SJCRH30 (cell line): ENCODE data around the gene EHMT1. TPM values are rescaled to one million over a fixed set of nuclear protein-coding genes. Genes with fewer than 3 reads are reported as not detected.

Source experiments
- DNase-seq, 2 experiments: peaks; one replicate each; pipeline ENCODE4 v3.0.0-alpha.2; 2015 to 2020
- H3K27ac ChIP-seq: fragments of 250-450 bp; sonication (Bioruptor Pico); 2 replicates; pipeline ENCODE4 v1.5.1; 2020; ENCODE audit warnings: mild to moderate bottlenecking, moderate library complexity
- H3K27me3 ChIP-seq: fragments of 250-450 bp; sonication (Bioruptor Pico); 2 replicates; pipeline ENCODE4 v1.5.1; 2020; ENCODE audit warnings: mild to moderate bottlenecking, moderate library complexity
- H3K36me3 ChIP-seq: fragments of 250-450 bp; sonication (Bioruptor Pico); 2 replicates; pipeline ENCODE4 v1.5.1; 2020; ENCODE audit warnings: mild to moderate bottlenecking, moderate library complexity
- H3K4me1 ChIP-seq: fragments of 250-450 bp; sonication (Bioruptor Pico); 2 replicates; pipeline ENCODE4 v1.5.1; 2020; ENCODE audit warnings: mild to moderate bottlenecking, moderate library complexity
- H3K4me3 ChIP-seq: fragments of 250-450 bp; sonication (Bioruptor Pico); 2 replicates; pipeline ENCODE4 v1.5.1; 2020; ENCODE audit warnings: mild to moderate bottlenecking, moderate library complexity
- H3K9me3 ChIP-seq: fragments of 250-450 bp; sonication (Bioruptor Pico); replicated peaks from 2 replicates; pipeline ENCODE4 v1.5.1; 2020; ENCODE audit warnings: mild to moderate bottlenecking, moderate library complexity
- total RNA-seq: library from RNA; depleted of rRNA; stranded (reverse); fragments of >200 nt; shearing (Covaris generic); gene quantifications from 2 replicates; pipeline ENCODE4 v1.2.3, GENCODE V29; 2014

EHMT1 gene
- total RNA-seq, 1 experiment from 2014 or later: 79.6 TPM

- H3K4me3 ChIP-seq: no peak overlapping the region
- peaks cover 28% of the 10 kb centered on the region for H3K36me3 ChIP-seq
- H3K27me3 ChIP-seq: no peaks in the 10 kb centered on the region
- no peak overlapping the region for H3K27ac ChIP-seq
- H3K4me1 ChIP-seq: peaks cover 9% of the 10 kb centered on the region
- DNase-seq: no peak
- H3K9me3 ChIP-seq: no peaks in the 10 kb centered on the region
Observed at GRCh38 chr9:137832830-137833590, 214.2 kb downstream of the EHMT1 start.

GRCh38 chr9:137833721-137834613, 215.2 kb downstream of the EHMT1 start:
- Histone ChIP-seq H3K9me3 (no peaks in the 10 kb centered on the region), H3K27me3 (no peaks in the 10 kb centered on the region), H3K4me3 (no peak overlapping the region), H3K27ac (no peak overlapping the region), H3K4me1 (peaks cover 9% of the 10 kb centered on the region), H3K36me3 (peaks cover 28% of the 10 kb centered on the region)
- DNase-seq: no peak

GRCh38 chr9:137834846-137835546, 216.2 kb downstream of the EHMT1 start:
- H3K9me3 ChIP-seq: no peaks in the 10 kb centered on the region
- H3K4me3 ChIP-seq: no peak overlapping the region
- no peak overlapping the region for H3K27ac ChIP-seq
- H3K27me3 ChIP-seq: no peaks in the 10 kb centered on the region
- DNase-seq: no peak
- peaks cover 26% of the 10 kb centered on the region for H3K36me3 ChIP-seq
- peaks cover 9% of the 10 kb centered on the region for H3K4me1 ChIP-seq

GRCh38 chr9:137836151-137836830, 217.5 kb downstream of the EHMT1 start:
- Histone ChIP-seq H3K4me3 (no peak overlapping the region), H3K27me3 (no peaks in the 10 kb centered on the region), H3K27ac (no peak overlapping the region), H3K36me3 (peaks cover 26% of the 10 kb centered on the region), H3K9me3 (no peaks in the 10 kb centered on the region), H3K4me1 (peaks cover 9% of the 10 kb centered on the region)
- no peak for DNase-seq

GRCh38 chr9:137836831-137837241, 218.0 kb downstream of the EHMT1 start:
- Histone ChIP-seq H3K4me3 (no peak overlapping the region), H3K27ac (no peak overlapping the region)
- peak; percentile 75 for DNase-seq

GRCh38 chr9:137837345-137838278, 218.8 kb downstream of the EHMT1 start:
- Histone ChIP-seq H3K27ac (no peak overlapping the region), H3K9me3 (no peaks in the 10 kb centered on the region), H3K4me3 (no peak overlapping the region), H3K27me3 (no peaks in the 10 kb centered on the region), H3K36me3 (peaks cover 24% of the 10 kb centered on the region), H3K4me1 (peaks cover 9% of the 10 kb centered on the region)
- no peak for DNase-seq

More at GRCh38 chr9:137836831-137837241, 218.0 kb downstream of the EHMT1 start:
- H3K4me1 ChIP-seq: peaks cover 9% of the 10 kb centered on the region
- H3K9me3 ChIP-seq: no peaks in the 10 kb centered on the region
- H3K36me3 ChIP-seq: peaks cover 26% of the 10 kb centered on the region
- H3K27me3 ChIP-seq: no peaks in the 10 kb centered on the region

- no peak overlapping the region for H3K27ac ChIP-seq
Observed at GRCh38 chr9:137838576-137838975, 219.8 kb downstream of the EHMT1 start.

GRCh38 chr9:137843355-137843754, 224.6 kb downstream of the EHMT1 start:
- no peak for DNase-seq
- no peaks in the 10 kb centered on the region for H3K4me1 ChIP-seq

More at GRCh38 chr9:137838576-137838975, 219.8 kb downstream of the EHMT1 start:
- Histone ChIP-seq H3K4me1 (peaks cover 9% of the 10 kb centered on the region), H3K36me3 (peaks cover 15% of the 10 kb centered on the region), H3K9me3 (peaks cover 3% of the 10 kb centered on the region; the same call in 1 of the 2 replicates), H3K27me3 (no peaks in the 10 kb centered on the region), H3K4me3 (no peak overlapping the region)
- no peak for DNase-seq

GRCh38 chr9:137851516-137852267, 232.9 kb downstream of the EHMT1 start:
- Histone ChIP-seq H3K27ac (no peak overlapping the region), H3K27me3 (no peaks in the 10 kb centered on the region), H3K4me3 (no peak overlapping the region), H3K36me3 (no peaks in the 10 kb centered on the region), H3K9me3 (peaks cover 10% of the 10 kb centered on the region), H3K4me1 (no peaks in the 10 kb centered on the region)
- no peak for DNase-seq

More at GRCh38 chr9:137843355-137843754, 224.6 kb downstream of the EHMT1 start:
- H3K36me3 ChIP-seq: no peaks in the 10 kb centered on the region
- H3K27me3 ChIP-seq: no peaks in the 10 kb centered on the region
- no peak overlapping the region for H3K27ac ChIP-seq
- H3K4me3 ChIP-seq: no peak overlapping the region
- H3K9me3 ChIP-seq: peaks cover 3% of the 10 kb centered on the region; the same call in 1 of the 2 replicates

- no peaks in the 10 kb centered on the region for H3K27me3 ChIP-seq
- peaks cover 10% of the 10 kb centered on the region for H3K9me3 ChIP-seq
- H3K27ac ChIP-seq: no peak overlapping the region
- DNase-seq: no peak
- no peaks in the 10 kb centered on the region for H3K36me3 ChIP-seq
- H3K4me1 ChIP-seq: no peaks in the 10 kb centered on the region
- no peak overlapping the region for H3K4me3 ChIP-seq
Observed at GRCh38 chr9:137853392-137853995, 234.7 kb downstream of the EHMT1 start.

- no peaks in the 10 kb centered on the region for H3K27me3 ChIP-seq
- no peaks in the 10 kb centered on the region for H3K4me1 ChIP-seq
- peaks cover 16% of the 10 kb centered on the region; the same call in 1 of the 2 replicates for H3K9me3 ChIP-seq
- H3K4me3 ChIP-seq: no peak overlapping the region
- no peak for DNase-seq
- no peaks in the 10 kb centered on the region for H3K36me3 ChIP-seq
- no peak overlapping the region for H3K27ac ChIP-seq
Observed at GRCh38 chr9:137860361-137860760, 241.6 kb downstream of the EHMT1 start.

GRCh38 chr9:137865581-137866145, 246.9 kb downstream of the EHMT1 start:
- Histone ChIP-seq H3K4me1 (no peaks in the 10 kb centered on the region), H3K4me3 (no peak overlapping the region), H3K9me3 (0 out of 2 replicates have a peak, but pooled peaks cover 4% of the 10 kb centered on the region), H3K36me3 (no peaks in the 10 kb centered on the region), H3K27me3 (no peaks in the 10 kb centered on the region), H3K27ac (no peak overlapping the region)
- DNase-seq: no peak
